K562 (cell line): ENCODE results near the gene PLRG1. TPM values are rescaled to one million over a fixed set of nuclear protein-coding genes. Genes with fewer than 3 reads are reported as not detected.

Experiments
- ATAC-seq: fragments of 200-7000 bp; cut with Tn5 transposase; 3 replicates; pipeline ENCODE4 v1.9.1; 2020; ENCODE audit warnings: moderate library complexity
- BruUV-seq: library from RNA; stranded (reverse); fragments of 400-500 nt; replicated peaks from 2 replicates; lab custom pipeline; 2021; lab: Mats Ljungman, UMichigan
- CTCF ChIA-PET: fragments of 300-600 bp; formaldehyde crosslinking; extraction: SDS; loops from one replicate; lab custom pipeline; 2021; ENCODE audit warnings: low intra/inter-chr PET ratio; lab: Yijun Ruan, JAX
- POLR2A ChIA-PET: fragments of 300-600, 350-650 bp; sonication (Branson Sonifier 250); formaldehyde crosslinking; extraction: SDS; loops from one replicate; lab custom pipeline; 2021; ENCODE audit warnings: antibody characterized with exemption, inconsistent platforms; lab: Yijun Ruan, JAX
- DNase-seq, 4 experiments: peaks; one replicate each; pipeline versions ENCODE4 v3.0.0 to v3.0.0-alpha.2; 2011 to 2018; ENCODE audit warnings: low spot score in 3 of 4, mixed read lengths in 3 of 4; ENCODE audit errors: extremely low read depth in 1 of 4
- FAIRE-seq: peaks from 2 replicates; lab custom pipeline; 2011; peaks lifted over from hg19 to GRCh38; lab: Jason Lieb, UNC
- H2AFZ ChIP-seq: 2 replicates; pipeline ENCODE4 v1.6.0; 2011; ENCODE audit warnings: low read depth, low read length, control low read depth, inconsistent platforms
- H3K27ac ChIP-seq: fragments of 200-600 bp; 3 replicates; pipeline ENCODE4 v1.8.0; 2011; ENCODE audit warnings: low read depth, mild to moderate bottlenecking, control low read depth, inconsistent platforms, low read length, moderate library complexity, mixed read lengths; ENCODE audit errors: extremely low read depth
- H3K27me3 ChIP-seq, 2 experiments: fragments of 300-600 bp in 1 of 2; 2 replicates in 1 of 2; 3 replicates in 1 of 2; pipeline versions ENCODE4 v1.6.0 to v1.8.0; 2011; ENCODE audit warnings: inconsistent platforms in 2 of 2, low read length in 2 of 2, mild to moderate bottlenecking in 1 of 2, mixed read lengths in 1 of 2, moderate library complexity in 1 of 2; ENCODE audit not compliant: control insufficient read depth in 2 of 2, insufficient read depth in 2 of 2
- H3K36me3 ChIP-seq: fragments of 300-600 bp; 3 replicates; pipeline ENCODE4 v1.8.0; 2011; ENCODE audit warnings: mild to moderate bottlenecking, low read length, inconsistent platforms; ENCODE audit not compliant: control insufficient read depth, insufficient read depth
- H3K4me1 ChIP-seq, 2 experiments: fragments of 200-600 bp in 1 of 2; replicated peaks in 1 of 2; 2 replicates in 1 of 2; 3 replicates in 1 of 2; pipeline versions ENCODE4 v1.5.1 to v1.8.0; 2011; ENCODE audit warnings: inconsistent platforms in 2 of 2, low read length in 2 of 2, mild to moderate bottlenecking in 1 of 2, mixed read lengths in 1 of 2, moderate library complexity in 1 of 2; ENCODE audit not compliant: control insufficient read depth in 2 of 2, insufficient read depth in 2 of 2
- H3K4me2 ChIP-seq: 2 replicates; pipeline ENCODE4 v1.6.1; 2011; ENCODE audit warnings: low read length, control low read depth, inconsistent platforms, mixed read lengths; ENCODE audit not compliant: insufficient read depth
- H3K4me3 ChIP-seq: fragments of 200-600 bp; sonication (generic), shearing (Covaris generic); 2 replicates; pipeline ENCODE4 v1.5.1; 2016; ENCODE audit warnings: control low read depth, inconsistent platforms
- H3K79me2 ChIP-seq: fragments of 200-600 bp; 3 replicates; pipeline ENCODE4 v1.8.0; 2011; ENCODE audit warnings: low read length, inconsistent platforms; ENCODE audit not compliant: control insufficient read depth, insufficient read depth
- H3K9ac ChIP-seq, 2 experiments: 2 replicates each; pipeline versions ENCODE4 v1.6.0 to v1.6.1; 2011; ENCODE audit warnings: low read depth in 2 of 2, low read length in 2 of 2, control low read depth in 1 of 2, inconsistent platforms in 1 of 2, mild to moderate bottlenecking in 1 of 2, mixed read lengths in 1 of 2; ENCODE audit not compliant: insufficient read depth in 1 of 2
- H3K9me1 ChIP-seq: one replicate; pipeline ENCODE4 v1.6.0; 2011; ENCODE audit warnings: inconsistent platforms, mild to moderate bottlenecking, low read length, moderate library complexity; ENCODE audit not compliant: control insufficient read depth, insufficient read depth
- H3K9me3 ChIP-seq: replicated peaks from 2 replicates; pipeline ENCODE4 v1.5.1; 2011; ENCODE audit warnings: low read depth, low read length, inconsistent platforms; ENCODE audit not compliant: control insufficient read depth, insufficient read depth
- H4K20me1 ChIP-seq: replicated peaks from 2 replicates; pipeline ENCODE4 v1.6.1; 2011; ENCODE audit warnings: low read length, inconsistent platforms, mixed read lengths; ENCODE audit not compliant: control insufficient read depth, insufficient read depth
- EP400 ChIP-seq: fragments of 450-650 bp; IDR thresholded peaks from 2 replicates; pipeline ENCODE4 v1.6.1; 2017; ENCODE audit warnings: antibody characterized with exemption, mild to moderate bottlenecking, moderate library complexity
- ESRRB ChIP-seq: fragments of 250-450 bp; sonication (Bioruptor Pico); IDR thresholded peaks from 2 replicates; pipeline ENCODE4 v1.5.0; 2020; ENCODE audit warnings: mild to moderate bottlenecking, moderate library complexity, borderline replicate concordance
- FOXJ3 ChIP-seq: sonication (generic); formaldehyde crosslinking; IDR thresholded peaks from 2 replicates; pipeline ENCODE4 v1.4.0; 2020; ENCODE audit warnings: mild to moderate bottlenecking, missing genetic modification reagents
- LCOR ChIP-seq: sonication (generic); formaldehyde crosslinking; IDR thresholded peaks from 2 replicates; pipeline ENCODE4 v1.8.0; 2022; ENCODE audit warnings: mild to moderate bottlenecking, missing genetic modification reagents
- MAFG ChIP-seq: fragments of 450-650 bp; conservative IDR thresholded peaks from 2 replicates; pipeline ENCODE4 v1.6.1; 2016; ENCODE audit warnings: missing genetic modification characterization, missing compliant biosample characterization
- NFATC3 ChIP-seq: fragments of 450-650 bp; IDR thresholded peaks from 2 replicates; pipeline ENCODE4 v1.6.1; 2017; ENCODE audit warnings: mild to moderate bottlenecking
- POLR2B ChIP-seq: fragments of 450-650 bp; IDR thresholded peaks from 2 replicates; pipeline ENCODE4 v1.6.1; 2018; ENCODE audit warnings: low read depth; ENCODE audit not compliant: partially characterized antibody
- PURB ChIP-seq: sonication (generic); formaldehyde crosslinking; IDR thresholded peaks from 2 replicates; pipeline ENCODE4 v1.9.0; 2021; ENCODE audit warnings: low read depth, mild to moderate bottlenecking, missing genetic modification reagents
- RBM14 ChIP-seq: fragments of 200-400 bp; formaldehyde crosslinking; IDR thresholded peaks from 2 replicates; pipeline ENCODE4 v1.6.1; 2018; ENCODE audit warnings: low read depth, mild to moderate bottlenecking, low read length, moderate library complexity, borderline replicate concordance; ENCODE audit not compliant: insufficient read depth
- SMAD4 ChIP-seq: fragments of 250-450 bp; sonication (Bioruptor Pico); conservative IDR thresholded peaks from 2 replicates; pipeline ENCODE4 v1.8.0; 2021; ENCODE audit warnings: inconsistent platforms, mild to moderate bottlenecking, moderate library complexity
- TAF7 ChIP-seq: fragments of 450-650 bp; IDR thresholded peaks from 2 replicates; pipeline ENCODE4 v1.6.1; 2016; ENCODE audit warnings: missing genetic modification characterization, missing compliant biosample characterization
- TFE3 ChIP-seq: fragments of 450-650 bp; formaldehyde crosslinking; IDR thresholded peaks from 2 replicates; pipeline ENCODE4 v1.4.0; 2020; ENCODE audit warnings: mild to moderate bottlenecking, mixed read lengths
- ZBTB11 ChIP-seq, 3 experiments: fragments of 200-800 bp in 1 of 3; fragments of 250-450 bp in 1 of 3; fragments of 450-650 bp in 1 of 3; sonication (Bioruptor Pico) in 1 of 3; sonication (Bioruptor generic) in 1 of 3; formaldehyde crosslinking in 1 of 3; IDR thresholded peaks; 2 replicates each; pipeline versions ENCODE4 v1.6.1 to v1.8.0; 2016 to 2022; ENCODE audit warnings: mild to moderate bottlenecking in 2 of 3, missing genetic modification characterization in 2 of 3, missing compliant biosample characterization in 1 of 3, moderate library complexity in 1 of 3
- ZNF165 ChIP-seq: fragments of 250-450 bp; sonication (Bioruptor Pico); IDR thresholded peaks from 2 replicates; pipeline ENCODE4 v1.4.0; 2020; ENCODE audit warnings: borderline replicate concordance
- ZNF274 ChIP-seq: IDR thresholded peaks from 2 replicates; pipeline ENCODE4 v1.6.1; 2011; ENCODE audit warnings: low read depth, mild to moderate bottlenecking, low read length, moderate library complexity, borderline replicate concordance
- ZNF584 ChIP-seq: fragments of 200-800 bp; sonication (Bioruptor generic); IDR thresholded peaks from 2 replicates; pipeline ENCODE4 v1.6.1; 2016; ENCODE audit warnings: low read depth, mild to moderate bottlenecking, missing genetic modification characterization, missing compliant biosample characterization
- WGBS: fragments of 100-300 bp; shearing (Covaris generic); methylation state at CpG from one replicate; pipeline ENCODE4 v1.1.6; 2016; ENCODE audit warnings: low coverage, mixed read lengths; ENCODE audit not compliant: insufficient coverage; ENCODE audit errors: missing lambda C conversion rate; 5-methylcytosine and 5-hydroxymethylcytosine counted together
- in situ Hi-C: fragments of 300-500 bp; cut with MboI; formaldehyde crosslinking; loops from 4 replicates; pipeline ENCODE4 v1.15.0; 2018; ENCODE audit warnings: inconsistent platforms, mixed read lengths
- intact Hi-C: fragments of 100-400 bp; cut with micrococcal nuclease; formaldehyde crosslinking; loops from 2 replicates; pipeline ENCODE4 v1.14.2; 2022
- polyA plus RNA-seq, 8 experiments: library from polyadenylated mRNA; depleted of rRNA in 4 of 8; stranded (reverse) in 5 of 8; unstranded in 3 of 8; fragments of >200 nt; fragmentation: Nextera tagmentation in 2 of 8; fragmentation: Illumina TruSeq in 1 of 8; extraction: Ambion mirVana in 2 of 8; extraction: Trizol in 1 of 8; gene quantifications; 2 replicates each; pipeline versions ENCODE4 v1.2.1 to v1.2.3, GENCODE V29; 2011 to 2014; ENCODE audit warnings: inconsistent platforms in 1 of 8, missing spikeins in 1 of 8
- total RNA-seq, 7 experiments: library from RNA; depleted of rRNA in 6 of 7; stranded (reverse); fragments of >200 nt in 6 of 7; fragmentation: Illumina TruSeq in 2 of 7; extraction: Trizol in 2 of 7; gene quantifications; 2 replicates each; pipeline versions ENCODE4 v1.2.1 to v1.2.3, GENCODE V29; 2011 to 2021; ENCODE audit warnings: low replicate concordance in 1 of 7
- TF ChIP-seq, protein P1 (sequence below), 3 experiments: fragments of 200-800 bp in 1 of 3; sonication (Bioruptor generic) in 1 of 3; sonication (generic) in 1 of 3; formaldehyde crosslinking in 1 of 3; IDR thresholded peaks; 2 replicates each; pipeline versions ENCODE4 v1.6.1 to v1.8.0; 2016 to 2022; ENCODE audit warnings: mild to moderate bottlenecking in 2 of 3, missing compliant biosample characterization in 2 of 3, missing genetic modification characterization in 2 of 3, missing genetic modification reagents in 1 of 3

PLRG1 gene
- total and polyA plus RNA-seq, 9 of the 15 experiments (the other 6 are each of a cell fraction or from before 2014, with no cell fraction given), result 48.0 to 248 (median 120) TPM

DNA sequence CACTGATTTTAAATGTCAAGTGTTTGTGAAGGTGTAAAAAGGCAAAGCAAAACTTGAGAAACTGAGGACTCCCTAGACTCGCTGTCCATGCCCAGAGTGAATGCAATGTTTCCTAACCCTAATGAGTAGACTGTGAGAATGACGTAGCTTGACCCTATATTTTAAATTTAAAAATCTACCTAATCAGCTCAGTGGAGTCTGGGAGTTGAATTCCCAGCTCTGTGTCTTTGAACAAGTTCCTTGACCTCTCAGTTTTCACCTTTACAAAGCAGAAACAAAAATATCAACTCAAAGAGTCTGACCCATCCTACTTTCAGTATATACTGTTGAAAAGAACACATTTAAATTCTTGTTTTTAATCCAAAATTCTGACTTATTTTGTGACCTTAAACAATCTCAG is 38.0 kb upstream of the PLRG1 start:
- BruUV-seq, result no TSS peak
- FAIRE-seq, result no peak
- CTCF ChIA-PET, result no interaction called here
- no peaks in the 10 kb centered on the region for H3K9me3 ChIP-seq
- no peaks in the 10 kb centered on the region; a peak in 1 of 5 replicates for H3K4me1 ChIP-seq
- intact Hi-C loops (no loop called here), in situ Hi-C loops (no loop called here)
- H3K36me3 ChIP-seq, result no peaks in the 10 kb centered on the region
- POLR2A ChIA-PET, result interaction anchor here (0.6 to 1.5 kb wide), 2 partner anchors 25 to 26 kb away, joined by 3 read pairs; no protein-coding TSS in a partner anchor
- no peaks in the 10 kb centered on the region for H3K9me1 ChIP-seq
- no peak overlapping the region for H3K4me3 ChIP-seq
- ATAC-seq, result no peak
- no peak overlapping the region for H3K4me2 ChIP-seq
- no peak overlapping the region for H2AFZ ChIP-seq
- H3K27me3 ChIP-seq, result 0 out of 5 replicates have a peak, but pooled peaks cover 0 to 2% of the 10 kb centered on the region in 2 experiments
- 3% methylated on average over 2 of the region's 2 CpGs for WGBS
- H3K9ac ChIP-seq, result no peak overlapping the region
- DNase-seq, result no peak
- H3K79me2 ChIP-seq, result no peaks in the 10 kb centered on the region
- H4K20me1 ChIP-seq, result no peaks in the 10 kb centered on the region
- no peak overlapping the region for H3K27ac ChIP-seq
- no peak for TF ChIP-seq LCOR (CRISPR knock-in tag)
- TF ChIP-seq ZBTB11 (CRISPR knock-in tag; IDR thresholded peaks at IDR 0.05), result no peak
- TF ChIP-seq PURB, result no peak
- no peak for TF ChIP-seq ZNF584 (CRISPR knock-in tag)
- no peak for TF ChIP-seq EP400
- TF ChIP-seq MAFG (tag), result no peak
- TF ChIP-seq ZNF274, result no peak
- TF ChIP-seq ZNF165, result no peak
- no peak for TF ChIP-seq TFE3 (CRISPR knock-in tag)
- TF ChIP-seq POLR2B, result no peak
- TF ChIP-seq SMAD4 (CRISPR knock-in tag), result no peak
- TF ChIP-seq NFATC3, result no peak
- TF ChIP-seq ESRRB (CRISPR knock-in tag), result no peak
- TF ChIP-seq TAF7, result no peak
- TF ChIP-seq, protein P1, sequence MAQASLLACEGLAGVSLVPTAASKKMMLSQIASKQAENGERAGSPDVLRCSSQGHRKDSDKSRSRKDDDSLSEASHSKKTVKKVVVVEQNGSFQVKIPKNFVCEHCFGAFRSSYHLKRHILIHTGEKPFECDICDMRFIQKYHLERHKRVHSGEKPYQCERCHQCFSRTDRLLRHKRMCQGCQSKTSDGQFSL (CRISPR knock-in tag; IDR thresholded peaks at IDR 0.05), result no peak
- TF ChIP-seq, protein P1 (tag; IDR thresholded peaks at IDR 0.05), result no peak
- no peak for TF ChIP-seq FOXJ3 (CRISPR knock-in tag)
- TF ChIP-seq RBM14, result no peak
